Left lung (tissue), 14 donors: Measurements from ENCODE around the gene DNAJC21. TPM values are rescaled to one million over a fixed set of nuclear protein-coding genes. Genes with fewer than 3 reads are reported as not detected.

Experiments
- ATAC-seq: fragments of 200-7000 bp; cut with Tn5 transposase; one replicate; pipeline ENCODE4 v1.9.1; 2020; ENCODE audit warnings: moderate library complexity
- DNase-seq, 4 donors: peaks; one replicate each; pipeline ENCODE4 v3.0.0-alpha.2; 2013 to 2020
- H3K27ac ChIP-seq, 2 donors: fragments of 200-600 bp; sonication (generic) in 1 of 2; one replicate each; pipeline versions ENCODE4 v1.5.0 to v1.8.0; 2020 to 2021
- H3K27me3 ChIP-seq, 2 donors: fragments of 200-600 bp; sonication (generic) in 1 of 2; one replicate each; pipeline versions ENCODE4 v1.5.0 to v1.8.0; 2020 to 2021
- H3K36me3 ChIP-seq, 2 donors: fragments of 200-600 bp; sonication (generic) in 1 of 2; one replicate each; pipeline versions ENCODE4 v1.5.0 to v1.8.0; 2020 to 2021
- H3K4me1 ChIP-seq, 2 donors: fragments of 200-600 bp; one replicate each; pipeline ENCODE4 v1.8.0; 2021
- H3K4me3 ChIP-seq, 2 donors: fragments of 200-600 bp; sonication (generic) in 1 of 2; one replicate each; pipeline versions ENCODE4 v1.5.0 to v1.8.0; 2020 to 2021; ENCODE audit warnings: mild to moderate bottlenecking in 1 of 2
- H3K9me3 ChIP-seq, 2 donors: fragments of 200-600 bp; sonication (generic) in 1 of 2; one replicate each; pipeline versions ENCODE4 v1.5.0 to v1.8.0; 2020 to 2021
- intact Hi-C, 2 donors: fragments of 100-400 bp; cut with DNase I; formaldehyde crosslinking; loops; one replicate each; pipeline versions ENCODE4 v1.11.2 to v1.14.2; 2022
- long read RNA-seq, 12 donors: library from polyadenylated mRNA in 2 of 12; unstranded in 2 of 12; transcript quantifications; one replicate each; pipeline ENCODE4 v2.0.0 and lab custom pipeline, GENCODE V29; 2019 to 2026
- polyA plus RNA-seq, 6 donors: library from polyadenylated mRNA; unstranded; fragments of 120-200 nt; gene quantifications; one replicate each; pipeline ENCODE4 v1.2.1, GENCODE V29; 2013; ENCODE audit not compliant: insufficient read length in 6 of 6
- total RNA-seq, 2 donors: library from RNA; stranded (reverse); fragmentation: NEBNext Ultra II Directional; extraction: Animal tissue kit (Norgen Biotek cat#: 25700); gene quantifications; one replicate each; pipeline ENCODE4 v1.2.1, GENCODE V29; 2021
- TF ChIP-seq, protein P1 (sequence below), 2 donors: fragments of 200-600 bp; sonication (generic) in 1 of 2; IDR thresholded peaks; one replicate each; pipeline versions ENCODE4 v1.5.0 to v1.8.0; 2021; ENCODE audit warnings: antibody characterized with exemption in 2 of 2
- donor health status: DM: no; HTN: yes; CAD: no.
- donor health status: DM: no; HTN: no; CAD: no.

DNAJC21 gene
- total RNA-seq (10 to 100 TPM; 45.8 to 48.5 TPM), polyA plus RNA-seq (10 to 100 TPM; 54.1 to 75.8 (median 68.6) TPM)
- long read RNA-seq, donor 1, full-length matches to known transcripts, result 5 of 22 reads
- long read RNA-seq, donor 1, partial matches to known transcripts, result 17 of 22 reads
- long read RNA-seq, donor 1, other reads (novel, unspliced or antisense), result 0 of 22 reads
- long read RNA-seq, donor 2, full-length matches to known transcripts, result 3 of 31 reads
- long read RNA-seq, donor 2, partial matches to known transcripts, result 28 of 31 reads
- long read RNA-seq, donor 2, other reads (novel, unspliced or antisense), result 0 of 31 reads
- long read RNA-seq, donor 3, full-length matches to known transcripts, result 10 of 10 reads
- long read RNA-seq, donor 3, partial matches to known transcripts, result 0 of 10 reads
- long read RNA-seq, donor 3, other reads (novel, unspliced or antisense), result 0 of 10 reads
- long read RNA-seq, donor 4, full-length matches to known transcripts, result 2 of 13 reads
- long read RNA-seq, donor 4, partial matches to known transcripts, result 11 of 13 reads
- long read RNA-seq, donor 4, other reads (novel, unspliced or antisense), result 0 of 13 reads
- long read RNA-seq, donor 5, full-length matches to known transcripts, result 3 of 3 reads
- long read RNA-seq, donor 5, partial matches to known transcripts, result 0 of 3 reads
- long read RNA-seq, donor 5, other reads (novel, unspliced or antisense), result 0 of 3 reads
- long read RNA-seq, donor 6, full-length matches to known transcripts, result 5 of 10 reads
- long read RNA-seq, donor 6, partial matches to known transcripts, result 5 of 10 reads
- long read RNA-seq, donor 6, other reads (novel, unspliced or antisense), result 0 of 10 reads
- long read RNA-seq, donor 7, full-length matches to known transcripts, result 4 of 4 reads
- long read RNA-seq, donor 7, partial matches to known transcripts, result 0 of 4 reads
- long read RNA-seq, donor 7, other reads (novel, unspliced or antisense), result 0 of 4 reads
- long read RNA-seq, donor 8, full-length matches to known transcripts, result 7 of 14 reads
- long read RNA-seq, donor 8, partial matches to known transcripts, result 7 of 14 reads
- long read RNA-seq, donor 8, other reads (novel, unspliced or antisense), result 0 of 14 reads
- long read RNA-seq, donor 9, result 0 reads
- long read RNA-seq, donor 10, partial matches to known transcripts, result 5 of 5 reads
- long read RNA-seq, donor 10, other reads (novel, unspliced or antisense), result 0 of 5 reads
- long read RNA-seq, donor 11, partial matches to known transcripts, result 24 of 24 reads
- long read RNA-seq, donor 11, other reads (novel, unspliced or antisense), result 0 of 24 reads
- long read RNA-seq, donor 12, full-length matches to known transcripts, result 10 of 24 reads
- long read RNA-seq, donor 12, partial matches to known transcripts, result 14 of 24 reads
- long read RNA-seq, donor 12, other reads (novel, unspliced or antisense), result 0 of 24 reads

DNA sequence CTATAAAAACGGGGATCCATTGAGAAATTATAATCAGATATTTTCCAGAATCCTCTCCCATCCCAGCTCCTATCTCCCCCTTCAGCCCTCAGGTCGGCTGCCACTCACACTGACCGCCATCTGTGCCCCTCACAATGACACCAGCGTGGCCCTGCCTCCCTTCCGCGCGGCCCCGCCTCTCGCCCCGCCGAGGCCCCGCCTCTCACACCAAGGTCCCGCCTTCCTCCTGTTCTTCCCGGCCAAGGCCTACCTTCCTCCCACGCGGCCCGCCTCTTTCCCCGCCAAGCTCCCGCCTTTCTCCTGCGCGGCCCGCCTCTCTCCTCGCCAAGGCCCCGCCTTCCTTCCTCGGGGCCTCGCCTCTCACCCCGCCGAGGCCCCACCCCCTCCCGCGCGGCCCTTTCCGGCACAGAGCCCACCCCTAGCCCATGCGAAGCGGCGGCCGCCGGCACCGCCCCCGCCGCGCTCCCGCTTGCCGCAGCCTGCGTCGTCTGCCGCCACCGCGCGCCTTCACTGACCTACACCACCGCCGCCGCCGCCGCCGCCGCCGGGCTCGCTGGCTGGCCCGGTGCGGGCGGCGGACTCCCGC lies at the start of gene DNAJC21:
Gene DNAJC21, plus strand, starts transcription at position 426 of the 586 bp plus-strand sequence. CDS start 261 bp downstream, outside the sequence.
- TF ChIP-seq, protein P1, sequence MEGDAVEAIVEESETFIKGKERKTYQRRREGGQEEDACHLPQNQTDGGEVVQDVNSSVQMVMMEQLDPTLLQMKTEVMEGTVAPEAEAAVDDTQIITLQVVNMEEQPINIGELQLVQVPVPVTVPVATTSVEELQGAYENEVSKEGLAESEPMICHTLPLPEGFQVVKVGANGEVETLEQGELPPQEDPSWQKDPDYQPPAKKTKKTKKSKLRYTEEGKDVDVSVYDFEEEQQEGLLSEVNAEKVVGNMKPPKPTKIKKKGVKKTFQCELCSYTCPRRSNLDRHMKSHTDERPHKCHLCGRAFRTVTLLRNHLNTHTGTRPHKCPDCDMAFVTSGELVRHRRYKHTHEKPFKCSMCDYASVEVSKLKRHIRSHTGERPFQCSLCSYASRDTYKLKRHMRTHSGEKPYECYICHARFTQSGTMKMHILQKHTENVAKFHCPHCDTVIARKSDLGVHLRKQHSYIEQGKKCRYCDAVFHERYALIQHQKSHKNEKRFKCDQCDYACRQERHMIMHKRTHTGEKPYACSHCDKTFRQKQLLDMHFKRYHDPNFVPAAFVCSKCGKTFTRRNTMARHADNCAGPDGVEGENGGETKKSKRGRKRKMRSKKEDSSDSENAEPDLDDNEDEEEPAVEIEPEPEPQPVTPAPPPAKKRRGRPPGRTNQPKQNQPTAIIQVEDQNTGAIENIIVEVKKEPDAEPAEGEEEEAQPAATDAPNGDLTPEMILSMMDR (IDR thresholded peaks at IDR 0.05), result no peak
- ATAC-seq, result peak; percentile 95
- H3K27me3 ChIP-seq, result no peaks in the 10 kb centered on the region
- intact Hi-C loops, result no loop called here
- H3K27ac ChIP-seq, result peak within 1 kb of the TSS; percentile 93 to 94
- H3K4me3 ChIP-seq, result peak within 1 kb of the TSS; percentile 87 to 89
- H3K9me3 ChIP-seq, result no peaks in the 10 kb centered on the region
- DNase-seq, result peak; percentile 97 to 100 (median 98)
- H3K36me3 ChIP-seq, result peaks cover 0 to 35% of the 10 kb centered on the region in 2 donors
- peaks cover 17 to 42% of the 10 kb centered on the region in 2 donors for H3K4me1 ChIP-seq

DNA sequence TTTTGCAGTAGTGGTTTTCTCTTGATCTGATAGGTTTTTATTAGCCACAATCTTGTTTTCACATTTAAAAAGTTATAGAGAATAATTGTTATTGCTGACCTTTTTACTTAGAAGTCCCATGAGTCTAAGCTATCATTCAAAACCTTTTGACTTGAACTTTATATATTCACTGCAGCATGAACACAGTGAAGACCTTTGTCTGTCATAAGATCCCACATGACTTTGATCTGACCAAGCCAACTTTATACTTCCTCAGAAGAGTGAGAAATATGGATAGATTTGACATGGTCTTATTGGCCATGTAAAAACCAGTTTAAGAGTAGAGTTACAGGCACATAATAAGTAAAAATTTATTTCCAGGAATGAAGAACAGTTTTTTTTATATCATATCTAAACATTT lies 48.1 kb upstream of the DNAJC21 start:
- no peak for DNase-seq
- intact Hi-C loops, result no loop called here
- H3K27me3 ChIP-seq, result no peaks in the 10 kb centered on the region
- peaks cover 0 to 6% of the 10 kb centered on the region in 2 donors for H3K9me3 ChIP-seq
- no peak for ATAC-seq
- TF ChIP-seq, protein P1 (IDR thresholded peaks at IDR 0.05), result no peak
- H3K27ac ChIP-seq, result no peak overlapping the region
- H3K36me3 ChIP-seq, result no peaks in the 10 kb centered on the region
- H3K4me3 ChIP-seq, result no peak overlapping the region
- no peaks in the 10 kb centered on the region for H3K4me1 ChIP-seq

GRCh38 chr5:34886392-34887119 lies 42.8 kb upstream of the DNAJC21 start:
- ATAC-seq (peak; percentile 89), DNase-seq (no peak)
- no peaks in the 10 kb centered on the region for H3K9me3 ChIP-seq
- H3K4me1 ChIP-seq, result no peaks in the 10 kb centered on the region
- H3K27ac ChIP-seq, result no peak overlapping the region
- intact Hi-C loops, result no loop called here
- no peaks in the 10 kb centered on the region for H3K27me3 ChIP-seq
- no peak overlapping the region for H3K4me3 ChIP-seq
- TF ChIP-seq, protein P1 (IDR thresholded peaks at IDR 0.05), result no peak
- no peaks in the 10 kb centered on the region for H3K36me3 ChIP-seq

- H3K4me3 ChIP-seq, result no peak overlapping the region
- DNase-seq (no peak), ATAC-seq (no peak)
- H3K27ac ChIP-seq, result no peak overlapping the region
- no peaks in the 10 kb centered on the region for H3K36me3 ChIP-seq
- H3K27me3 ChIP-seq, result no peaks in the 10 kb centered on the region
- H3K4me1 ChIP-seq, result no peaks in the 10 kb centered on the region
- intact Hi-C loops, result no loop called here
- TF ChIP-seq, protein P1 (IDR thresholded peaks at IDR 0.05), result no peak
- no peaks in the 10 kb centered on the region for H3K9me3 ChIP-seq
These were observed 40.0 kb upstream of the DNAJC21 start for GRCh38 chr5:34889394-34889793.
